SK-N-MC (cell line): ENCODE measurements around the gene PPP1R37.

Source experiments
- DNase-seq: peaks from one replicate; pipeline ENCODE4 v3.0.0-alpha.2; 2011; ENCODE audit warnings: low read depth, low spot score
- H3K27ac ChIP-seq: fragments of 200-600 bp; sonication (generic); 2 replicates; pipeline ENCODE4 v1.5.1; 2016; ENCODE audit warnings: mixed run types
- H3K36me3 ChIP-seq: fragments of 200-600 bp; sonication (generic); 2 replicates; pipeline ENCODE4 v1.6.1; 2017; ENCODE audit warnings: antibody characterized with exemption, low read length, mixed read lengths; ENCODE audit not compliant: insufficient read depth
- H3K4me3 ChIP-seq: fragments of 200-600 bp; sonication (generic); 2 replicates; pipeline ENCODE4 v1.5.1; 2016
- H3K9ac ChIP-seq: fragments of 200-600 bp; sonication (generic); 2 replicates; pipeline ENCODE4 v1.8.0; 2017; ENCODE audit warnings: mixed run types, mixed read lengths; ENCODE audit not compliant: insufficient read length
- H3K9me3 ChIP-seq: fragments of 200-600 bp; sonication (generic); 2 replicates; pipeline ENCODE4 v1.6.1; 2017; ENCODE audit warnings: low read depth, mild to moderate bottlenecking, antibody characterized with exemption, low read length, moderate library complexity, mixed read lengths
- EZH2 ChIP-seq: fragments of 200-600 bp; sonication (generic); IDR thresholded peaks from one replicate; pipeline ENCODE4 v1.6.1; 2017; ENCODE audit warnings: antibody characterized with exemption
- FOXP2 ChIP-seq: optimal IDR thresholded peaks from 2 replicates; pipeline ENCODE3; 2011; ENCODE audit warnings: mild to moderate bottlenecking, moderate library complexity; ENCODE audit not compliant: insufficient read depth; ENCODE audit errors: extremely low read length, control extremely low read depth
- POLR2AphosphoS5 ChIP-seq: IDR thresholded peaks from 2 replicates; pipeline ENCODE4 v1.6.1; 2012; ENCODE audit warnings: mild to moderate bottlenecking, low read depth, low read length, borderline replicate concordance

PPP1R37 gene

GRCh38 chr19:45184115-45184514 is 91.1 kb downstream of the PPP1R37 start:
- Histone ChIP-seq H3K4me3 (no peak overlapping the region), H3K9ac (no peak overlapping the region), H3K27ac (no peak overlapping the region), H3K9me3 (no peaks in the 10 kb centered on the region), H3K36me3 (no peaks in the 10 kb centered on the region)
- DNase-seq: no peak
- TF ChIP-seq POLR2AphosphoS5 (no peak), EZH2 (no peak), FOXP2 (no peak)

- H3K36me3 ChIP-seq: no peaks in the 10 kb centered on the region
- H3K9me3 ChIP-seq: no peaks in the 10 kb centered on the region
- no peak overlapping the region for H3K9ac ChIP-seq
- H3K4me3 ChIP-seq: no peak overlapping the region
- no peak overlapping the region for H3K27ac ChIP-seq
- no peak for DNase-seq
- TF ChIP-seq EZH2 (no peak), FOXP2 (no peak), POLR2AphosphoS5 (no peak)
Observed at GRCh38 chr19:45186509-45187334, 93.7 kb downstream of the PPP1R37 start.

- H3K4me3 ChIP-seq: no peak overlapping the region
- TF ChIP-seq POLR2AphosphoS5 (no peak), FOXP2 (no peak), EZH2 (no peak)
- no peaks in the 10 kb centered on the region for H3K36me3 ChIP-seq
- H3K9ac ChIP-seq: no peak overlapping the region
- DNase-seq: no peak
- H3K27ac ChIP-seq: no peak overlapping the region
- no peaks in the 10 kb centered on the region for H3K9me3 ChIP-seq
Observed at GRCh38 chr19:45187421-45188100, 94.6 kb downstream of the PPP1R37 start.

- DNase-seq: no peak
- Histone ChIP-seq H3K4me3 (no peak overlapping the region), H3K9ac (no peak overlapping the region), H3K36me3 (no peaks in the 10 kb centered on the region), H3K27ac (no peak overlapping the region), H3K9me3 (no peaks in the 10 kb centered on the region)
- TF ChIP-seq POLR2AphosphoS5: no peak
- TF ChIP-seq EZH2: no peak
- TF ChIP-seq FOXP2: no peak
Observed at GRCh38 chr19:45189971-45190370, 97.0 kb downstream of the PPP1R37 start.

GRCh38 chr19:45191375-45191774 is 98.4 kb downstream of the PPP1R37 start:
- no peak for DNase-seq
- Histone ChIP-seq H3K27ac (no peak overlapping the region), H3K9ac (no peak overlapping the region), H3K9me3 (no peaks in the 10 kb centered on the region), H3K4me3 (no peak overlapping the region), H3K36me3 (no peaks in the 10 kb centered on the region)
- TF ChIP-seq EZH2 (no peak), POLR2AphosphoS5 (no peak), FOXP2 (no peak)

GRCh38 chr19:45195764-45196163 is 102.8 kb downstream of the PPP1R37 start:
- DNase-seq: no peak
- TF ChIP-seq FOXP2: no peak
- TF ChIP-seq EZH2: no peak
- TF ChIP-seq POLR2AphosphoS5: no peak
- Histone ChIP-seq H3K4me3 (no peak overlapping the region), H3K27ac (no peak overlapping the region), H3K9me3 (no peaks in the 10 kb centered on the region), H3K36me3 (no peaks in the 10 kb centered on the region), H3K9ac (no peak overlapping the region)
